Stimulated activated CD4-positive, alpha-beta T cell treated with anti-CD3 and anti-CD28 coated beads, Interleukin-12 subunit alpha, Interleukin-12 subunit beta, amount 100 ng/mL, for 4 hours (primary cell): ENCODE measurements around the gene ODF2L.

Experiments
- DNase-seq: peaks from one replicate; pipeline ENCODE4 v3.0.0-alpha.2; 2020

ODF2L gene

GRCh38 chr1:86305731-86306130 lies 90.4 kb downstream of the ODF2L start:
- no peak for DNase-seq

GRCh38 chr1:86303041-86303690 lies 93.0 kb downstream of the ODF2L start:
- DNase-seq = no peak
